Endothelial cell of umbilical vein (primary cell): ENCODE data around the gene UCKL1. TPM values are rescaled to one million over a fixed set of nuclear protein-coding genes. Genes with fewer than 3 reads are reported as not detected.

Experiments
- BruUV-seq: library from RNA; stranded (reverse); fragments of 400-500 nt; replicated peaks from 2 replicates; lab custom pipeline; 2021; lab: Mats Ljungman, UMichigan
- CTCF ChIA-PET: fragments of 300-600, 350-600 bp; sonication (Branson Sonifier 250); formaldehyde crosslinking; loops from one replicate; lab custom pipeline; 2021; ENCODE audit warnings: antibody characterized with exemption, inconsistent platforms; lab: Charles Lee
- POLR2A ChIA-PET: fragments of 300-600, 350-600 bp; sonication (Branson Sonifier 250); formaldehyde crosslinking; loops from one replicate; lab custom pipeline; 2021; ENCODE audit warnings: antibody characterized with exemption, inconsistent platforms; lab: Charles Lee
- DNase-seq: peaks from one replicate; pipeline ENCODE4 v3.0.0-alpha.2; 2011; ENCODE audit warnings: low read depth, low spot score
- FAIRE-seq: peaks from 2 replicates; lab custom pipeline; 2011; peaks lifted over from hg19 to GRCh38; lab: Jason Lieb, UNC
- H2AFZ ChIP-seq: 2 replicates; pipeline ENCODE4 v1.6.0; 2012; ENCODE audit warnings: low read depth, low read length, control low read depth, inconsistent platforms
- H3K27ac ChIP-seq: 2 replicates; pipeline ENCODE4 v1.5.1; 2011; ENCODE audit warnings: low read depth, mild to moderate bottlenecking, control low read depth, low read length, moderate library complexity; ENCODE audit not compliant: insufficient read depth
- H3K27me3 ChIP-seq, 2 experiments: 2 replicates each; pipeline versions ENCODE4 v1.6.0 to v1.6.1; 2011; ENCODE audit warnings: low read length in 2 of 2, mixed read lengths in 1 of 2; ENCODE audit not compliant: control insufficient read depth in 2 of 2, insufficient read depth in 2 of 2
- H3K36me3 ChIP-seq, 2 experiments: 2 replicates in 1 of 2; 3 replicates in 1 of 2; pipeline ENCODE4 v1.5.1; 2011; ENCODE audit warnings: low read length in 2 of 2, mild to moderate bottlenecking in 1 of 2, moderate library complexity in 1 of 2; ENCODE audit not compliant: control insufficient read depth in 2 of 2, insufficient read depth in 2 of 2; ENCODE audit errors: extremely low read depth in 1 of 2
- H3K4me1 ChIP-seq: 3 replicates; pipeline ENCODE4 v1.5.1; 2011; ENCODE audit warnings: mild to moderate bottlenecking, low read length; ENCODE audit not compliant: control insufficient read depth, insufficient read depth; ENCODE audit errors: extremely low read depth
- H3K4me2 ChIP-seq: 2 replicates; pipeline ENCODE4 v1.6.1; 2011; ENCODE audit warnings: low read length, control low read depth, mixed read lengths; ENCODE audit not compliant: insufficient read depth
- H3K4me3 ChIP-seq, 3 experiments: fragments of 200-600 bp in 1 of 3; sonication (generic), shearing (Covaris generic) in 1 of 3; replicated peaks in 1 of 3; 2 replicates each; pipeline ENCODE4 v1.5.1; 2011 to 2016; ENCODE audit warnings: control low read depth in 3 of 3, low read length in 3 of 3, mild to moderate bottlenecking in 2 of 3, inconsistent platforms in 1 of 3, low read depth in 1 of 3, moderate library complexity in 1 of 3; ENCODE audit not compliant: insufficient read depth in 1 of 3
- H3K79me2 ChIP-seq: 2 replicates; pipeline ENCODE4 v1.6.0; 2012; ENCODE audit warnings: low read length, inconsistent platforms; ENCODE audit not compliant: control insufficient read depth, insufficient read depth
- H3K9ac ChIP-seq: replicated peaks from 2 replicates; pipeline ENCODE3; 2011; ENCODE audit warnings: low read length, control low read depth; ENCODE audit not compliant: insufficient read depth; ENCODE audit errors: extremely low read depth
- H3K9me1 ChIP-seq: replicated peaks from 3 replicates; pipeline ENCODE4 v1.6.0; 2011; ENCODE audit warnings: mild to moderate bottlenecking, low read length; ENCODE audit not compliant: control insufficient read depth, insufficient read depth; ENCODE audit errors: extremely low read depth
- H3K9me3 ChIP-seq: replicated peaks from 2 replicates; pipeline ENCODE4 v1.5.1; 2012; ENCODE audit warnings: low read length, inconsistent platforms; ENCODE audit not compliant: control insufficient read depth, insufficient read depth
- H4K20me1 ChIP-seq: replicated peaks from 2 replicates; pipeline ENCODE3; 2011; ENCODE audit warnings: mild to moderate bottlenecking, low read length; ENCODE audit not compliant: control insufficient read depth, insufficient read depth; ENCODE audit errors: extremely low read depth
- CTCF ChIP-seq, 2 donors: IDR thresholded peaks; 1 replicate in 1 of 2; 2 replicates in 1 of 2; pipeline ENCODE4 v1.5.1; 2011; ENCODE audit warnings: low read length in 2 of 2, mild to moderate bottlenecking in 2 of 2, moderate library complexity in 2 of 2, control low read depth in 1 of 2, inconsistent platforms in 1 of 2, low read depth in 1 of 2; ENCODE audit not compliant: insufficient read depth in 1 of 2; ENCODE audit errors: extremely low read depth in 1 of 2
- EZH2 ChIP-seq: IDR thresholded peaks from 2 replicates; pipeline ENCODE4 v1.6.1; 2012; ENCODE audit warnings: borderline replicate concordance, low read depth, mild to moderate bottlenecking, moderate library complexity, low read length, inconsistent platforms; ENCODE audit not compliant: severe bottlenecking
- FOS ChIP-seq: IDR thresholded peaks from 2 replicates; pipeline ENCODE4 v1.6.1; 2011; ENCODE audit warnings: mild to moderate bottlenecking, low read length, moderate library complexity, borderline replicate concordance; ENCODE audit not compliant: insufficient read depth
- GATA2 ChIP-seq: IDR thresholded peaks from 2 replicates; pipeline ENCODE4 v1.7.0; 2011; ENCODE audit warnings: low read depth, mild to moderate bottlenecking, moderate library complexity, mixed read lengths, low read length; ENCODE audit not compliant: insufficient read length, insufficient read depth
- JUN ChIP-seq: IDR thresholded peaks from 2 replicates; pipeline ENCODE4 v1.6.1; 2011; ENCODE audit warnings: borderline replicate concordance, low read depth; ENCODE audit not compliant: insufficient read length, insufficient read depth
- MAX ChIP-seq: IDR thresholded peaks from 2 replicates; pipeline ENCODE4 v1.6.1; 2011; ENCODE audit not compliant: insufficient read depth, insufficient read length
- MYC ChIP-seq: IDR thresholded peaks from one replicate; pipeline ENCODE4 v1.6.1; 2011; ENCODE audit warnings: mild to moderate bottlenecking, low read depth, low read length
- POLR2A ChIP-seq: IDR thresholded peaks from 2 replicates; pipeline ENCODE4 v1.6.1; 2012; ENCODE audit warnings: low read depth, mild to moderate bottlenecking, control low read depth, low read length
- POLR2AphosphoS5 ChIP-seq: IDR thresholded peaks from 2 replicates; pipeline ENCODE4 v1.6.1; 2012; ENCODE audit warnings: low read depth, mild to moderate bottlenecking, control low read depth, low read length, moderate library complexity; ENCODE audit not compliant: insufficient read depth
- dilution Hi-C: fragments of 300-500 bp; cut with MboI; formaldehyde crosslinking; loops from one replicate; pipeline ENCODE4 v1.15.0; 2019; ENCODE audit warnings: low sequenced_read_pairs; ENCODE audit not compliant: extremely low pct_ligation_motif_present
- intact Hi-C: fragments of 100-400 bp; cut with micrococcal nuclease; formaldehyde crosslinking; loops from one replicate; pipeline ENCODE4 v1.10.0; 2022
- polyA plus RNA-seq, 4 experiments: library from polyadenylated mRNA; depleted of rRNA in 3 of 4; stranded (reverse) in 3 of 4; unstranded in 1 of 4; fragments of >200 nt; gene quantifications; 2 replicates each; pipeline versions ENCODE4 v1.2.1 to v1.2.3, GENCODE V29; 2011 to 2012; ENCODE audit warnings: missing spikeins in 1 of 4
- total RNA-seq: library from RNA; stranded (reverse); gene quantifications from 2 replicates; pipeline ENCODE4 v1.2.3, GENCODE V29; 2021

The UCKL1 gene
- total and polyA plus RNA-seq, 2 donors (not counting 3 experiments of a cell fraction or from before 2014, with no cell fraction given) = 51.1 to 78.8 TPM

GRCh38 chr20:63946986-63947637 is 9.1 kb downstream of the UCKL1 start:
- no peaks in the 10 kb centered on the region for H3K27me3 ChIP-seq
- dilution Hi-C loops = no loop called here
- no peaks in the 10 kb centered on the region for H3K9me1 ChIP-seq
- FAIRE-seq (no peak), DNase-seq (no peak)
- H3K4me1 ChIP-seq = peaks cover 21% of the 10 kb centered on the region
- no peaks in the 10 kb centered on the region for H3K9me3 ChIP-seq
- peaks cover 3 to 30% of the 10 kb centered on the region in 2 experiments for H3K36me3 ChIP-seq
- intact Hi-C loops = no loop called here
- peaks cover 37% of the 10 kb centered on the region for H3K79me2 ChIP-seq
- no TSS peak for BruUV-seq
- no peak overlapping the region for H3K4me3 ChIP-seq
- no peak overlapping the region for H2AFZ ChIP-seq
- H3K27ac ChIP-seq = no peak overlapping the region
- H3K9ac ChIP-seq = no peak overlapping the region
- ChIA-PET POLR2A (no interaction called here), CTCF (no interaction called here)
- no peak for TF ChIP-seq MYC
- TF ChIP-seq FOS = no peak
- H3K4me2 ChIP-seq = no peak overlapping the region
- H4K20me1 ChIP-seq = no peaks in the 10 kb centered on the region

- H4K20me1 ChIP-seq = no peaks in the 10 kb centered on the region
- H3K79me2 ChIP-seq = peaks cover 31% of the 10 kb centered on the region
Measured at GRCh38 chr20:63945921-63946920, 10.0 kb downstream of the UCKL1 start.

More at GRCh38 chr20:63945921-63946920, 10.0 kb downstream of the UCKL1 start:
- dilution Hi-C loops = no loop called here
- no peak overlapping the region for H3K27ac ChIP-seq
- H2AFZ ChIP-seq = no peak overlapping the region
- no peak for FAIRE-seq
- H3K27me3 ChIP-seq = no peaks in the 10 kb centered on the region
- H3K9me3 ChIP-seq = no peaks in the 10 kb centered on the region
- peaks cover 26% of the 10 kb centered on the region for H3K4me1 ChIP-seq
- intact Hi-C loops = no loop called here
- ChIA-PET CTCF (no interaction called here), POLR2A (no interaction called here)
- BruUV-seq = no TSS peak
- H3K9ac ChIP-seq = no peak overlapping the region
- no peaks in the 10 kb centered on the region for H3K9me1 ChIP-seq
- TF ChIP-seq EZH2 = no peak
- TF ChIP-seq FOS = no peak
- no peak for TF ChIP-seq JUN
- TF ChIP-seq GATA2 = no peak
- TF ChIP-seq POLR2A = no peak
- TF ChIP-seq MYC = no peak
- no peak for TF ChIP-seq CTCF (IDR thresholded peaks at IDR 0.05; ENCODE audit: extremely low read depth in 1 of 2, insufficient read depth in 1 of 2, low read depth in 1 of 2, low read length in 2 of 2)
- TF ChIP-seq POLR2AphosphoS5 = no peak
- TF ChIP-seq MAX = no peak
- H3K36me3 ChIP-seq = peaks cover 3 to 32% of the 10 kb centered on the region in 2 experiments
- no peak overlapping the region for H3K4me3 ChIP-seq
- no peak overlapping the region for H3K4me2 ChIP-seq
- DNase-seq = no peak
